Gastrocnemius medialis (tissue), 4 donors: ENCODE results near the gene MPZL3.

Source experiments
- CTCF ChIP-seq, 5 experiments: fragments of 450-650 bp in 3 of 5; fragments of 200-600 bp in 2 of 5; sonication (generic) in 2 of 5; IDR thresholded peaks in 4 of 5; conservative IDR thresholded peaks in 1 of 5; 1 replicate in 4 of 5; 2 replicates in 1 of 5; pipeline ENCODE4 v1.5.1; 2016 to 2019; ENCODE audit warnings: antibody characterized with exemption in 5 of 5, mild to moderate bottlenecking in 3 of 5, moderate library complexity in 3 of 5
- POLR2A ChIP-seq, 2 donors: fragments of 450-650 bp; IDR thresholded peaks; one replicate each; pipeline ENCODE4 v1.6.1; 2017; ENCODE audit warnings: antibody characterized with exemption in 2 of 2, mild to moderate bottlenecking in 2 of 2, moderate library complexity in 2 of 2

GRCh38 chr11:118231461-118231860 is 20.7 kb downstream of the MPZL3 start:
- TF ChIP-seq CTCF (IDR thresholded peaks at IDR 0.05 in 4 of 5, conservative IDR thresholded peaks at IDR 0.05 in 1 of 5) (no peak), POLR2A (IDR thresholded peaks at IDR 0.05) (no peak)
